ENCODE results near the gene DMD.
"Not testable (repeated sequence)": the region's sequence is repeated elsewhere in the genome, so short reads cannot be mapped to it uniquely, and the experiment has no call there.

The DMD gene

GRCh38 chrX:32545101-32545500 is 666.2 kb downstream of the DMD start:
- no peak overlapping the region for H3K27ac ChIP-seq
- no peak overlapping the region for H3K4me3 ChIP-seq
- DNase-seq (ENCODE audit: low spot score), result no peak
- TF ChIP-seq CTCF (IDR thresholded peaks at IDR 0.05), result no peak

- H3K27ac ChIP-seq, result no peak overlapping the region
- H3K4me3 ChIP-seq, result no peak overlapping the region
- DNase-seq (ENCODE audit: low spot score), result no peak
- TF ChIP-seq CTCF (IDR thresholded peaks at IDR 0.05), result no peak
Measured at GRCh38 chrX:32538554-32538953, 672.8 kb downstream of the DMD start.

GRCh38 chrX:32533848-32534247 is 677.5 kb downstream of the DMD start:
- TF ChIP-seq CTCF (IDR thresholded peaks at IDR 0.05), result no peak
- H3K4me3 ChIP-seq, result no peak overlapping the region
- no peak overlapping the region for H3K27ac ChIP-seq
- DNase-seq (ENCODE audit: low spot score), result no peak

- Histone ChIP-seq H3K27ac (no peak overlapping the region), H3K4me3 (no peak overlapping the region)
- no peak for TF ChIP-seq CTCF (IDR thresholded peaks at IDR 0.05)
- DNase-seq (ENCODE audit: low spot score), result no peak
Measured at GRCh38 chrX:32532262-32532661, 679.1 kb downstream of the DMD start.

- TF ChIP-seq CTCF (IDR thresholded peaks at IDR 0.05), result peak; percentile 41
- H3K27ac ChIP-seq, result no peak overlapping the region
- H3K4me3 ChIP-seq, result peak overlapping the region; percentile 50
- DNase-seq (ENCODE audit: low spot score), result no peak
Measured at GRCh38 chrX:32530802-32531403, 680.4 kb downstream of the DMD start.

- H3K27ac ChIP-seq; H3K4me3 ChIP-seq; DNase-seq (ENCODE audit: low spot score): not testable (repeated sequence)
Measured at GRCh38 chrX:32528451-32528850, 682.9 kb downstream of the DMD start.

GRCh38 chrX:32525234-32525633 is 686.1 kb downstream of the DMD start:
- no peak for TF ChIP-seq CTCF (IDR thresholded peaks at IDR 0.05)
- no peak overlapping the region for H3K27ac ChIP-seq
- no peak overlapping the region for H3K4me3 ChIP-seq
- DNase-seq (ENCODE audit: low spot score), result no peak

- H3K27ac ChIP-seq, result no peak overlapping the region
- no peak overlapping the region for H3K4me3 ChIP-seq
- no peak for DNase-seq (ENCODE audit: low spot score)
- no peak for TF ChIP-seq CTCF (IDR thresholded peaks at IDR 0.05)
Measured at GRCh38 chrX:32524385-32524784, 687.0 kb downstream of the DMD start.
